Choroid plexus epithelial cell (primary cell): Measurements from ENCODE around the gene CTSE.
"Not testable (repeated sequence)": the region's sequence is repeated elsewhere in the genome, so short reads cannot be mapped to it uniquely, and the experiment has no call there.

Source experiments
- DNase-seq: peaks from one replicate; pipeline ENCODE4 v3.0.0-alpha.2; 2010; ENCODE audit warnings: low read depth
- H3K4me3 ChIP-seq: 2 replicates; pipeline ENCODE4 v1.5.1; 2011; ENCODE audit warnings: low read depth, mild to moderate bottlenecking, control low read depth, low read length, moderate library complexity
- TF ChIP-seq, protein P1 (sequence below): conservative IDR thresholded peaks from 2 replicates; pipeline ENCODE4 v1.5.1; 2011; ENCODE audit warnings: low read depth, mild to moderate bottlenecking, control low read depth, inconsistent platforms, low read length, moderate library complexity

Gene CTSE

DNA sequence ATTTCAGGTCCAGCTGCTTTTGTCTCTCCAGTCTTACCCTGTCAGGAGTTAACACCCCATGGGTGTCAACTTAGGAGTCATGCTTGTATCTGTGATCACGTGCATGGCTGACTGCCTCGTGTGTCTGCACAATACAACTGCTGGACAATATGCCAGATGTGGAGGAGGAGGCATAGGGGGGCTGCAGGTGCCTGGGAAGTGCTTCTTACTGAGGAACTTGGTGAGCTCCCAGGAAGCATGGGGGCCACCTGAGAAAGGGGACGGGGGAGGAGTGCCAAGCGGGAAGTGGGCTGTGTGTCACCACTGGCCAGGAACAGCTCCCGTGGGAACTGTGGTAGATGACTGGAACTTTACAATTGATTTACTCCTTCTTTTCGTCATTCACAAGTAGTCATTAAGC is 38.8 kb upstream of the CTSE start:
- TF ChIP-seq, protein P1, sequence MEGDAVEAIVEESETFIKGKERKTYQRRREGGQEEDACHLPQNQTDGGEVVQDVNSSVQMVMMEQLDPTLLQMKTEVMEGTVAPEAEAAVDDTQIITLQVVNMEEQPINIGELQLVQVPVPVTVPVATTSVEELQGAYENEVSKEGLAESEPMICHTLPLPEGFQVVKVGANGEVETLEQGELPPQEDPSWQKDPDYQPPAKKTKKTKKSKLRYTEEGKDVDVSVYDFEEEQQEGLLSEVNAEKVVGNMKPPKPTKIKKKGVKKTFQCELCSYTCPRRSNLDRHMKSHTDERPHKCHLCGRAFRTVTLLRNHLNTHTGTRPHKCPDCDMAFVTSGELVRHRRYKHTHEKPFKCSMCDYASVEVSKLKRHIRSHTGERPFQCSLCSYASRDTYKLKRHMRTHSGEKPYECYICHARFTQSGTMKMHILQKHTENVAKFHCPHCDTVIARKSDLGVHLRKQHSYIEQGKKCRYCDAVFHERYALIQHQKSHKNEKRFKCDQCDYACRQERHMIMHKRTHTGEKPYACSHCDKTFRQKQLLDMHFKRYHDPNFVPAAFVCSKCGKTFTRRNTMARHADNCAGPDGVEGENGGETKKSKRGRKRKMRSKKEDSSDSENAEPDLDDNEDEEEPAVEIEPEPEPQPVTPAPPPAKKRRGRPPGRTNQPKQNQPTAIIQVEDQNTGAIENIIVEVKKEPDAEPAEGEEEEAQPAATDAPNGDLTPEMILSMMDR: no peak
- no peak for DNase-seq
- no peak overlapping the region for H3K4me3 ChIP-seq

DNA sequence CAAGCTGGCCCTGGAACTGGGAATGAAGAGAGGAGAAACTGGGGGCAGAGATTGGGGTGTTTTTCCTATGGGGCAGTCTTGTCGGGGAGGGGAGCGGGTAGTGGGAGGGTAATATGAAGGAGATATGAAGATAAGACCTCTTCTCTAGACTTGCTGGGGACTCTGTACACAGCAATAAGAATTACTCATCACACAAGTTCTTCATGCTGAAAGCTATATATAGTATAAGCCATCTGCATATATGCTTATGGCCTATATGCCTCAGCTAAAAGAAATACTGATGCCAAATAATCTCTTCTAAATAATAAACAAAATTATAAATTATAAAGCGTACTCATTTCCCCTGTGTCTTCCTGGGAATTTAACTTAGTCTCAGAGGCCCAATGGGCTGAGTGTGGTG is 37.1 kb upstream of the CTSE start:
- no peak overlapping the region for H3K4me3 ChIP-seq
- TF ChIP-seq, protein P1: no peak
- no peak for DNase-seq

DNA sequence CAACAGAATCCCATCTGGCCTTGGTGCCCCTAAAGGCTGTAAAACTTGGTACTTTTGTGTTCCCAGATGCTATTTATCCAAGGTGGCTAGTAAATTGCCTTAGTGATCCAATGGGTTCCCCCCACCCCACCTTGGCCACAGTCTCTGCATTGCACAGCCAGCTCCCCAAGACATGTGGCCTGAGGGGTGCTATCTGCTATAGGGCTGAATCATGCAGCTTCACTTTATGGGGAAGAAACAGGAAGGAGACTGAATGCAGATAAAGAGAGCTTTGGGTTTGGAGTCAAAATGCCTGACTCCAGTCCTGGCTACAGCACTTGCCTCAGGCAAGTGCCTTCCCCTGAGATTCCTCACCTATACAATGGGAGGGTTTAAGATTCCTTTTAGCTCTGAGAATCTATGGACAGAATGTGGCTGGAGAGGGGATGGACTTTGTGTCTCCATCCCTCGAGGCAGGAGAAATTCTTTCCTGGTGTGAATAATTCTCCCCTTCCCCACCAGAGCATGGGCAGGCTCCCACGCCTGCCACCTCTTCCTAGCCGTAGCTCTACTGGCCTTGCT is 35.7 kb upstream of the CTSE start:
- DNase-seq: no peak
- TF ChIP-seq, protein P1: no peak
- H3K4me3 ChIP-seq: no peak overlapping the region

DNA sequence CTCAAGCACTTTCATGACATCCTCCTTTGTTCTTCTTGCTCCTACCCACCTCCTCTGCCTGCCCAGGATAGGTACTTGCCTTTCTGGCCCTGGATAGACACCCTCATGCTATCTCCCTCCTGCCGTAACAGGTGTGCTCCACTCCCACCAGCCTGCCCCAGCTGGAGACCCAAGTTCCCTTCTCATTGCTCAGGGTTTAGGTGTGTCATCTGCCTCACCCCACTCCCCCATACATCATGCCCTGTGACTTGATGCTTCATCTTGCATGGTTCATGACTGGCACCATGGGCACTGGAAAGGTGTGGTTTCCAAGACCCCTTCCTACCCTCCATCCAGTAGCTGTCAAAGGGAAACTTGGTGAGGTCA is 35.2 kb upstream of the CTSE start:
- no peak for DNase-seq
- H3K4me3 ChIP-seq: no peak overlapping the region
- TF ChIP-seq, protein P1: no peak

DNA sequence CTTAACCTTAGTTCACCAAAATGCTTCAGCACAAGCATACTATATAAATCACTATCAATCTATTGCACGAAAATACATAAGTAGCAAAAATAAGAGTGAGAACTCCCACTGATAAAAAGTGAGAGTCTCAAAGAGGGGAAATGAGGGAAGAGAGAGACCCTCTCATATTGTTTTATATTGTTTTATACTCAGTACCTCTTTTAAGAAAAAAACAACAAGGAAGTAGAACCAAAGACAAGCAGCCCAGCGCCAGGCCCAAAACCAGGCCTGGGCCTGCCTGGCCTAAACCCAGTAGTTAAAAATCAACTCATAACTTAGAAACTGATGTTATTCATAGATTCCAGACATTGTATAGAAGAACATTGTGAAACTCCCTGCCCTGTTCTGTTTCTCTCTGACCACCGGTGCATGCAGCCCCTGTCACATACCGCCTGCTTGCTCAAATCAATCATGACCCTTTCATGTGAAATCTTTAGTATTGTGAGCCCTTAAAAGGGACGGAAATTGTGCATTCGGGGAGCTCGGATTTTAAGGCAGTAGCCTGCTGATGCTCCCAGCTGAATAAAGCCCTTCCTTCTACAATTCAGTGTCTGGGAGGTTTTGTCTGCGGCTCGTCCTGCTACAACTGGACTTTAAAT is 34.7 kb upstream of the CTSE start:
- H3K4me3 ChIP-seq, DNase-seq: not testable (repeated sequence)

DNA sequence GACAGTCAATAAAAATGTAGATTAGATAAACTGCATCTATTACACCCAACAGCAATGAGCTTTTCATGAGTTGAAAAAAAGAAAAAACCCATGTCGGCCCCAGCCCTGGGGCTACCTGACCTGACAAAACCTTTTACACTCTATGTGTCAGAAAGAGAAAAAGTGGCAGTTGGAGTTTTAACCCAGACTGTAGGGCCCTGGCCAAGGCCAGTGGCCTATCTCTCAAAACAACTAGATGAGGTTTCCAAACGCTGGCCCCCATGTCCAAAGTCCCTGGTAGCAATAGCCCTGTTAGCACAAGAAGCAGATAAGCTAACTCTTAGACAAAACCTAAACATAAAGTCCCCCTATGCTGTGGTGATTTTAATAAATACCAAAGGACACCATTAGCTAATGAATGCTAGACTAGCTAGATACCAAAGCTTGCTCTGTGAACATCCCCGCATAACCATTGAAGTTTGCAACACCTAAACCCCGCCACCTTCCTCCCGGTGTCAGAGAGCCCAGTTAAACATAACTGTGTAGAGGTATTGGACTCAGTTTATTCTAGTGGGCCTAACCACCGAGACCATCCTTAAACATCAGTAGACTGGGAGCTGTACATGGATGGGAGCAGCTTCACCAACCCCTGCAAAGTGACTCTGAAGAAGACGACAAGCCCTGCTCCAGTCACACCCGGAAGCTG is 32.1 kb upstream of the CTSE start:
- DNase-seq, H3K4me3 ChIP-seq: not testable (repeated sequence)

DNA sequence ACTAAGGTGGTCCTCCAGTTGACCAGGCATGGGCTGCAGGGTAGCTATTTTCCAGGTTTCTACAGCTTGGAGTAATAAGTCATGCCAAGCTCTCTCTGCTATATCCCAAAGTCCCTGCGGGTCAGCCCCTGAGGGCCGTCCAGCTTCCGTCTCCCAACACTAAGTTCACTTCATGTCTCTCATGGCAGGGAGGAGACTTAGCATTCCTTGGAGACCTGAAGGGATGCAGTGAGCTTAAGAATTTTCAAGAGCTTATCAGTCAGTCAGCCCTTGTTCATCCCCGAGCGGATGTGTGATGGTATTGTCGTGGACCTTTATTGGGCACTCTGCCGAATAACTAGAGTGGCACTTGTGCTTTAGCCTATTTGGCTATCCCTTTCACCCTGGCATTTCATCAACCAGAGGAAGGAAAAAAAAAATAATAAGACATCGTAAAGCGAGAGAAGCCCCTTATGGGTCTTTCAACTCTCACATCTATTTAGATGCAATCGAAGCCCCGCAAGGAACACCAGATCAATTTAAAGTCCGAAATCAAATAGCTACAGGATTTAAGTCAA is 31.5 kb upstream of the CTSE start:
- DNase-seq, H3K4me3 ChIP-seq: not testable (repeated sequence)

DNA sequence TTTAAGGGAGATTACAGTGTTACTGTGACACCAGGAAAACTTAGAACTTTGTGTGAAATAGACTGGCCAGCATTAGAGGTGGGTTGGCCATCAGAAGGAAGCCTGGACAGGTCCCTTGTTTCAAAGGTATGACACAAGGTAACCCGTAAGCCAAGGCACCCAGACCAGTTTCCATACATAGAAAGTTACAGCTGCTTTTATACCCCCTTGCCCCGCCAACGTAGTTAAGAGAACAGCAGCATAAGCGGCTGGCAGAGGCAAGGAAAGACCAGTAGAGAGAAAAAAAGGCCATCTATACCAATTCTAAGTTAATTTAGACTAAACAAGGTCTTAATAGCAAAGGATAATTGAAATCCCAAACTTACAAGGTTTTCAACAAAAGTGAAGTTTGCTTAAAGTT is 29.9 kb upstream of the CTSE start:
- not testable (repeated sequence) for DNase-seq, H3K4me3 ChIP-seq

DNA sequence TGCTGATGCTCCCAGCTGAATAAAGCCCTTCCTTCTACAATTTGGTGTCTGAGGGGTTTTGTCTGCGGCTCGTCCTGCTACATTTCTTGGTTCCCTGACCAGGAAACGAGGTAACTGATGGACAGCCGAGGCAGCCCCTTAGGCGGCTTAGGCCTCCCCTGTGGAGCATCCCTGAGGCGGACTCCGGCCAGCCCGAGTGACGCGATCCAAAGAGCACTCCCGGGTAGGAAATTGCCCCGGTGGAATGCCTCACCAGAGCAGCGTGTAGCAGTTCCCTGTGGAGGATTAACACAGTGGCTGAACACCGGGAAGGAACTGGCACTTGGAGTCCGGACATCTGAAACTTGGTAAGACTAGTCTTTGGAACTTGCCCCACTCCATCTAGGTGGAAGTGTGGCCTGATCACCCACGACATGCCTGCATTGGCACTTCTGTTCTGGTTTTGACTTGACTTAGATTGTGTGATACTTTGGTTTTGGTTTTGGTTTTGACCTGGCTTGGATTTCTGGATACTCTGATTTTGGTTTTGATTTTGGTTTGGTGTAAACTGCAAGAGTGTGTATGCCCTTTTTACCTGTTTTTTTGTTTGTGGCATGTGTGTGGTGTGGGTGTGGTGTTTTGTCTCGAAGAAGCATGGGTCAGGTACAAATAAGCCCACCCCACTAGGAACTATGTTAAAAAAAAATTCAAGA is 29.4 kb upstream of the CTSE start, which contains the start of gene RHEX:
TSS of gene RHEX (plus strand) at position 255 of the 692 bp plus-strand sequence. CDS start 44,656 bp downstream, outside the sequence.
- not testable (repeated sequence) for H3K4me3 ChIP-seq

DNA sequence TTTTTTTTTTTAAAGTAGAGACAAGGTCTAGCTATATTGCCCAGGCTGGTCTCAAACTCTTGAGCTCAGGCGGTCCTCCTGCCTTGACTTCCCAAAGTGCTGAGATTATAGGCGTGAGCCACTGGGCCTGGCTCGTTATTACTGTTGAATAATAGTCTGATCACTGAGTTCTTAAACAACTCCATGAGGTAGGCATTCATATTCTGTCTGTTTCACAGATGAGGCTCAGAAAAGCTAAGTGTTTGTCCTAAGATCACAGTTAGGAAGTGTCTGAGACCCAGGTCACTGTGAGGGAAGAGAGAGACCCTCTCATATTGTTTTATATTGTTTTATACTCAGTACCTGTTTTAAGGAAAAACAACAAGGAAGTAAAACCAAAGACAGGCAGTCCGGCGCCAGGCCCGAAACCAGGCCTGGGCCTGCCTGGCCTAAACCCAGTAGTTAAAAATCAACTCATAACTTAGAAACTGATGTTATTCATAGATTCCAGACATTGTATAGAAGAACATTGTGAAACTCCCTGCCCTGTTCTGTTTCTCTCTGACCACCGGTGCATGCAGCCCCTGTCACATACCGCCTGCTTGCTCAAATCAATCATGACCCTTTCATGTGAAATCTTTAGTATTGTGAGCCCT is 28.7 kb upstream of the CTSE start:
- not testable (repeated sequence) for DNase-seq, H3K4me3 ChIP-seq

More for the DNA sequence above, 29.4 kb upstream of the CTSE start, which contains the start of gene RHEX:
- not testable (repeated sequence) for DNase-seq
